Activated CD4-positive, alpha-beta T cell treated with anti-CD3 and anti-CD28 coated beads for 24 hours (primary cell): ENCODE results near the gene SEMA5B.

ENCODE experiments used
- DNase-seq, 2 donors: peaks; one replicate each; pipeline ENCODE4 v3.0.0-alpha.2; 2020; ENCODE audit warnings: low read depth in 2 of 2

The SEMA5B gene

DNA sequence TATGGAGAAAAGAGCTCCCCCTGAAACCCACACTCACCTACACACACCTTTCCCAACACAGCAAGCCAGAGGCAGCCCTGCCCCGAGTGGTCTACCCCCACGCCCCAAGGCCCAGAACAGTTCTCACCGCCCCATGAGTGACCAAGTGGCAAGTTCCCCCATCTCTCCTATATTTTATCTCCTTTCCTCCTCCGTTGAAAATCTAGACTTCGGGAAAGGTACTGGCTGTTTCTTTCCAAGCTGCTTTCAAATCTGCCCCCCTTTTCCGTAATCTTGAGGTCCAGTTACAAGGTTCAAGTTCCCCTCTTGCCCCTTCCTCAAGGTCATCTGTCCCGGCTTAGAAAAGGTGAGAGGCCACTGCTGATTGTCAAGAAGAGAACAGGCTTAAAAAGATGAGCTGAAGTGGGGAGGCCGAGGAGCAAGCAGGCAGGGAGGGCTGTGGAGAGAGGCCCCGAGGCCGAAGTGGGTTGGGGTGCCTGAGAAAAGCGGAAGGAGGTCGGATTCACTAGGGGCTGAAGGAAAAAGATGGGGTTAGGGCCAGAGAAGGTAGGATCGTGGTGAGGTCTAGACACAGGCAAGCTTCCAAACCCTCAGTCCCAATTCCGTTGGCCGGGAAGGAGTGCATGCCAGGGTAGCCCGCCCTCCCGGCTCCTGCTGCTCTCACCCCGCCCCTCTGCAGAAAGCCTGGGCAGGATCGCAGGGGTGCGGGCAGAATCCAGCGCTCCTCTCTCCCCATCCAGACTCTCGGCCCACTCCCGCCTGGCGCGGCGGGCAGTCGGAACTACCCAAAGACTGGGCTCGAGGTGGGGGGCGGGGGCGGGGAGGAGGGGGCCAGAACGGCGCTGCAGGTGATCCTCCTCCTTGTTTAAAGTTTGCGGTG, 1.7 kb downstream of the SEMA5B start:
- DNase-seq: no peak

DNA sequence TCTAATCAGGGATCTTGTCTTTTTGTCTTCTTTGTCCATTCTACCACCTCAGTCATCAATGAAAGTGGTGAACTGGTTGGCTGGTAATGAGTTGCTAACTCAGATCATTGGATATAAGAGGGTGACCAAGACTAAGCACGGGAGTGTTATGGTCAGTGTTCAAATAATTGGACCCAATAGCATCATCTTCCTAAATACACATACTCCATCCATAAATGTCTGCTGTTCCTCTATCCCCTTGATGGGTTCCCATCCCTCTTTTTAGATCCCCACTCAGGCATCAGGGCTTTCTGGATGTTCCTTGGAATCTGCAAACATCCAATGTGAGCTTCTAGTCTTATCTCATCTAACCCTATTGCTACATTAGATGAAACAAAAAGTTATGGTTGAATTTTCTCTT, 3.5 kb downstream of the SEMA5B start:
- no peak for DNase-seq

DNA sequence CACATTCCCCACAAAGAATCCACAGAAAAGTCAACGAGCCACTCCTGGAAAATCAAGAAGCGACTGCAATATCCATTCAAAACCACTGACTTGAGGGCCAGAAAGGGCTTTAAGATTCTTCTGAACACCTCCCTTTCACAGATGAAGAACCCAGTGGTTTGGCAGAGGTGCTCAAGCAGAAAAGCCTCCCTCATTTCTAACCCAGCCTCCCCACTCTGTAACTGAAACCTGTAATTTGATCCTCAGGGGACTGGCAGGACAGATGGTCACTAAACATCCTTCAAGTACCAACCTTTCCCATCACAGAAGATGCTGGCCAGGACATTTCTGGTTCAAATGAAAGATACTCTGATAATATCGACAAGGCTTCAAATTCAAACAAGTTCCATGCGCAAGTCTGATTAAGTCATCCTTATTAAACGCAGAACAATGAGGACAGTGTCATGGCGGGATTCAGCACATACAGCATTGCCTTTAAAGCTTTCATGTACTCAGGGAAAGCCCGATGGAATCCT, 5.5 kb downstream of the SEMA5B start:
- DNase-seq: no peak

DNA sequence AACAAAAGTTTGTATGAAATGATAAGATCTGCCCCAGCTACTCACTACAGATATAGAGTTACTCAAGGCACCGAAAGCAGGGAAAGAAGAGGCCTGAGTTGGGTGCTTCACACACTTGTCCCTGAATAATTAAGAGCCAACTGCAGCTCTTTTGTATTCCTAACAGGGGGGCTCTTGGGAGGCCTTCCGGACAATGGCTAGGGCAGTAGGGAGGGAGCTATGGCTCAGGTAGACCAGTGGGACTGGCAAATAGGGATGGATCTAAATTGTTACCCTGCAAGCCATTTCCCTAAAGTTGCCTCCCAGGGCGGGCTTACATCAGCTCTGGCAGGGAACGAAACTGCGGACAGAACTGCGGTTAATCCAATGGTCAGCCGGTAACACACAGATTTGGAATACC, 6.2 kb downstream of the SEMA5B start:
- DNase-seq: no peak

DNA sequence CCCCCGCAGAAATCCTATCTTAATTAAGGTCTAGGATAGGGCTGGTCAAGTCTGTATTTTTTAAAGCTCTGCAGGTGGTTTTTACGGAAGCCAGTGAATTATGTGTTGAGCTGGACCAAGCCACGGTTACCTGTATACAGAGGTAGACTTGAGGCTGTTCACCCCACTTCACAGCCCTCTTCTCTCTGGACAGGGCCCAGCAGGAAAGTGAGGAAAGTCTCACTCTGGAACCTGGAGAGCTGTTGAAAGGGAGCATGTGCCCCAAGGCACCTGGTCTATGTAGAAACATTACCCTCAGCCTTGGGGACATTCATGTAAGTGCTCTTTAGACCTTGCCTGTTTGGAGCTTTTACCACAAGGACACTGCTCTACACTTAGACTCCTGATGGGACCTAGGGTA, 6.9 kb downstream of the SEMA5B start:
- no peak for DNase-seq

DNA sequence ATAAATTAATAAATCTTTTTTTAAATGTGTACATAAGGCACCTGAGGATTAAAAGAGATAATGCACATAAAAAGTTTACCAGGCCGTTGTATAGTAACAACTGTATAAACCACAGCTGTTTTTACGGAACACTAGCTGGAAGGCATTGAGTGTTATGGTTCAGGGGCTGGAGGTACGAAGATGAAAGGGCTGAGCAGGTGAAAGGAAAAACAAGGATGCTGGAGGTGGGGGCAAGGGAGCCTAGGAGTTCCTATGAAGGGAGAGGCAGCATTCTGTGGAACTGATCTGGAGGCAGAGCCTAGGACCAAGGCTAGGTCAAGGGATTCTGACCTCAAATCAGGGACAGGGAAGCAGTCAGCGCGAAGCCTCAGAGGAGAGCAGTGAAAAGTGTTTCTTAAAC, 8.0 kb downstream of the SEMA5B start:
- DNase-seq: no peak

DNA sequence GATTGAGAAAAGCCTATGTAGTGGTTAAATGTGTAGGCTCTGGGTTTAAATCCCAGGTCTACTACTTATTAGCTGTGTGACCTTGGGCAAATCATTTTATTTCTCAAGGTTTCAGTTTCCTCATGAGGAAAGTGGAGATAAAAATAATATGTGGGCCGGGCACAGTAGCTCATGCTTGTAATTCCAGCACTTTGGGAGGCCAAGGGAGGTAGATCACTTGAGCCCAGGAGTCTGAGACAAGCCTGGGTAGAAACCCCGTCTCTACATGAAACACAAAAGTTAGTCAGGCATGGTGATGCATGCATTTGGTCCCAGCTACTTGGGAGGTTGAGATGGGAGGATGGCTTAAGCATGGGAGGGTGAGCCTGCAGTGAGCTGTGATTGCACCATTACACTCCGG, 8.4 kb downstream of the SEMA5B start:
- no peak for DNase-seq

DNA sequence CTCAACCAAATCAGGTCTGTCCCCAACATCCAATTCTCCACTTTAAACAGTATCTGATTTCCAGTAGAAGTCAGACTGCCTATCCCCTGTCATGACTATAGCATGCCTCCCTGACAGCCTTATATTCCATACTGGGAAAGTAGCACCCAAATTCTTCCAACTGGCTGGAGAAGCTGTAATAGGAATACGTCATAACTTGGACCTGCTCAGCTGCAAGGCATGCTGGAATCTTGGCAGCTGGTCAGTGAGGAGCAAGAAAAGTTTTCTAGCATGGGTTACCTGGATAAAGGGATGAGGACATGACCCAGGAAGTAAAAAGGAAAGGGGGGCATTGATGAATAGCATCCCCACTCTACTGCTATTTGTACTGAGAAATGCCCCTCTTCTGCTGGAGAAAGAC, 8.9 kb downstream of the SEMA5B start:
- no peak for DNase-seq

DNA sequence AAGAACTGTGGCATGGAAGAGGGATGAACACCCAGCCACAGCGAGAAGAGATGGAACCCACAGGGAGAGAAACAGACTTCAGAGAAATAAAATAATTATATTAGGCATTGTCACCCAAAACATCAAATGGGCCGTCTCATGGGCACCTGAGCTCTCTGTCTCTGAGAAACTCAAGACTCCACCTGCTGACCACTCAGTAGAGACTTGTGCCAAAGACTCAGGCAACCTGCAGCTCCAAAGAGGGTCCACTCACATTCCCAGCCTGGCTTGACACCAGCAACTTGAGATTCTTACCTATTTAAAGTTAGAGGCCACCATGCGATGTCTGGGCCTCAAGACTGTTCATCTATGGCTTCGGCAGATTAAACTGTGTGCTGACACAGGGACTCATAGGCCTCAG, 12.0 kb downstream of the SEMA5B start:
- no peak for DNase-seq

DNA sequence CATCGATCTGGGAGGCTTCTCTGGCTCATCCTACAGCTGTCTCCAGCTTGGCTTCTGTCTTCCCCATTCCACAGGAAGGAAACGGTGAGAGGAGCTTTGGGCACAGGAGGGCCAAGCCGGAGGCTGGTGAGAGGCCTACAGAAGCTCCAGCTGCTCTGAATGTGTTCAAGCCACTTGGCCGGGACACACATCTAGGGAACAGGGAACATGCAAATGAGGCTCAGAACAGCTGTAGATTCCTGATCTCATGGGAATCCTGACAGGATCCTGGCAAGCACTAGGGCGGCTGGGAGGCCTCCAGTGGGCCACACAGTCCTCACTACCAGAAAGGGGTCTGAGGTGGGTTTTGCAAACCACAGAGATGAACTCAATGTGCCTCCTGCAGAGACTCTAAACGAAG, 13.7 kb downstream of the SEMA5B start:
- no peak for DNase-seq

DNA sequence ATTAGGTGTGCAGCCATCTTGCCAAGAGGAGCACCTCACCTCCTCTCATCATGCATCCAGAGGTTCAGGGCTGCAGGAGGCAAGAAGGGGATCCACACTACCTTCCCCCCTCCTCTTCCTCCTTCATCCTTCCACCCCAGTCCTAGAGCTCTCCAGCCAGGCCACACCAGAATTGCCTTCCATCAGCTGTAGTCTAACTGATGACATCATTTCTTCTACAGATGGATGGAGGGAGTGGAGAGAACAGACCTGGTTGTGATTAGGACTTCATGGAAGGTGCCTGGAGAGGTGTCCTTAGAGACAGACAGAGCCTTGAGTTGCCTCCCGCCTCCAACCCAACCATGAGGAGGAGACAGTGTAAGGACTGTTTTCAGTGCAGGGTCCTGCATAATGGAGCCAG, 14.9 kb downstream of the SEMA5B start:
- DNase-seq: no peak

DNA sequence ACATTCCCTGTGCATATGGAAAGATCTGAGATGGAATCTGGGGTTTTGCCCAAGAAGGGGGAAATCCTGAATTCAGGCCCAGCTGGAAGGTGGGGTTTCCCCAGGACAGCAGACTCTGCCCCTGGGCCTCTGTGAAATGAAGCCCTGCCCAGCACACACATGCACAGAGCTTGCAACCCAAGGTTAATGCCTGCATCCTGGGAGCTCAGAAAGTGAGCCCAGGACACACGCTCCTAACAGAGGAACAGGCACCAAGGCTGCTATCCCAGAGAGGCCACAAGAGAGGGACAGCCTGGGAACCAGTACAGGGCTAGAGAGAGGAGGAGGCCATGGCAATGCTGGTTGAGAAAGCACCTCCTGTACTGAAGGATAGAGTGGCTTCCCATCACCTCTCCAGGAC, 16.1 kb downstream of the SEMA5B start:
- no peak for DNase-seq

DNA sequence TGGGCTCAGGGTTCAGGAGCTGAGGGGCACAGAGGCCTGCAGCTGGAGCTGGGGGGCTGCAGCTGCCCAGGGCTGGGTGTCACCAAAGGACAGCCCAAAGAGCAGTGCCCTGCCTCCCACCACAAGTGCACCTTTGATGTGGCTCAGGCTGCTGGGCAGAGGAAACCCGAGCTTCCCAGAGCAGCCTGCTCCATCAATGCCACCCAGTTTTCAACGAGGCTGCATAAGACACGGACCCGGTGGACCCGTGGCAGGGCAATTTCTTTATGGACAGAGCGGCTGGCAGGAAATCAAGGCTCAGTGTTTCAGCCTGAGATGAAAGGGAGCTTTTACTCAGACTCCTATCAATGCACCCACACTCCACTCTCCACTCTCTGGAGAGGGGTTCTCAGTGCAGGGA, 18.7 kb downstream of the SEMA5B start:
- no peak for DNase-seq

DNA sequence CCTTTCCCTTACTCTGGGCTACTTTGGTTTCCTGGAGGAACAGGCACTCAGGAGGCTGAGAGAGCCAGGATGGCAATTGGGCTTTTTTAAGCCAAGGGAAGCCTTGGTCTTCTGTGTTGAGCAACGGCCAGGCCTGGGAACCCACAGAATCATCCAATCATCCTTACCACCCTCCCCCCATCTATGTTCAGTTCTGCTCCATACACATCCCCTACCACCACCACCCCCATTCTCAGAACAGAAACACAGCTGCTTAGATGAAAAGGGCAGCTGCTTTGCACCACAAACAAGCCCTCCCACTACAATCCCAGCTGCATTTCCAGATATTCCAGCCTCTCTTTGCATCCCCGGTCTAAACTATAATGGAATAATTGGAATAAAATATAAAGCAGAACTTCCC, 21.0 kb downstream of the SEMA5B start:
- DNase-seq: no peak

DNA sequence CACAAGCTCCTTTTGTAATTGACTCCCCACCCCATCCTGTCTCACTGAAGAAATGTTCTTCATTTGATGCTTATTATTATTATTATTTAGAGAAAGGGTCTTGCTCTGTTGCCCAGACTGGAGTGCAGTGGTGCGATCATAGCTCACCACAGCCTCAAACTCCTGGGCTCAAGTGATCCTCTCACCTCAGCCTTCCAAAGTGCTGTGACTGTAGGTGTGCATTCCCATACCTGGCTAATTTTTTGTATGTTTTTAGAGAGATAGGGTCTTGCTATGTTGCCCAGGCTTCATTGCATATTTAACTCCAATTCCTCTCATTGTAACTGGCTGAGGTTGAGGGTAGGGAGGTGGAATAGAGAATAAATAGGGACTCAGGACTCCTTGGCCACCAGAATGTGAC, 22.3 kb downstream of the SEMA5B start:
- DNase-seq: no peak

DNA sequence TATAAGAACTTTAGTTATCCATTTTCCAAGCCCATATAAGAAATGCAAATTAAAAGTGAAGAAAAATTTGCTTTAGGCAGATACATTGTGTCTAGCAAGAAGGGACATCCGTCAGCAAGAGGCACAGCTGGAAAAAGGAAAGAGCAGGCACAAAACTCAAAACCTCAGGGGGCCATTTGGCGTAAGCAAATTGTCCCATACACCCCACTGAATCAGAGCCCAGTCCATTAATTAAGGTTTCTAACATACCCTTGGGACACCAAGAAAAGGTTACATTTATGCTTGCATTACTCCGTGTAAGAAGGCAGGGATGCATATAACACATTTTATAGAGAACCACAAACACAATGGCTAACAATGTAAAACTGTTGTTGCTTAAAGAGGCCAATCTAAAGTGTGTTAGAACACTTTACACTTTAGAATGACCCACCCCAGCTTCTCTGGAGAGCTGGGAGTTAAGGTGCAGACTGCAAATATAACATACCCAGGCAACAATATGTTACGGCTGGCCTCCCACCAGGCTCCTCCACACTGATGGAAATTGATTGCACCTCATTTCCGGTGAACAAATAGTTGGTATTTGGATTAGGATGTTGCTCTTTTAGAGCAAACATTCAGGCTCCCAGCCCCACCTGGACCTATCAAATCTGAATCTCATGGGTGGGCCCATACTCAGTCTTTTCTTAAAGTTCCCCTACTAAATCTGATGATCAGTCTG, 23.2 kb downstream of the SEMA5B start:
- no peak for DNase-seq

DNA sequence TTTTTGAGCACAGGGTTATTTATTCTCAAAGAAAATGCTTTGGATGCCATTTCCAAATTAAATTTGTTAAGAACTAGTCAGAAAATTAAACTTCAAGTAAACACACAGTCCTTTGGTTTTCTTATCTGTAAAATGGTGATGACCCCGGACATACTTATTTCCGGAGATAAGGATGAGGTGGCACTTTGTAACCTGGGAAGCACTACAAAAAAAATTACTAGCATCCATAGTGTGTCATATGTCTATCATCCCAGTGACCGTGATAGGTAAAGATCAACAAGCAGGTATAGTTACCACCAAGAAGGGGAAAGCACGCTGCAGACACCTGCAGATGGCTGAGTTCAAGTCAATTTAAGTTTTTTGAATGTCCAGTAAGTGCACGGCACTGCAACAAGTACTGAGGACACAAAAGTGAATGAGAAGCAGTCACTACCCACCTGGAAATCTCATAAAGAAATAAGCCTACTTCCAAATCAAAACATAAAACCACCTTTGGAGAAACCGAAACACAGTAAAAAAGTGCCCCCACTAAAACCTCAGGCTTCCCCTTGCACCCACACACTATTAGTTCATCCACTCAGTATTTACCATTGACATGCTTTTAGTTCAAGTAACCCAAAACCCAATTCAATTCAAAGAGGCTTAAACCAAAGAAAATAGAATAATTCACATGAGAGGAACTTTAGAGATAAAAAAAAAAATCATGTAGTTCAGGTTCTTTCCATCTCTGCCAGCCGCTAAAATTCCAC, 24.6 kb downstream of the SEMA5B start:
- no peak for DNase-seq

DNA sequence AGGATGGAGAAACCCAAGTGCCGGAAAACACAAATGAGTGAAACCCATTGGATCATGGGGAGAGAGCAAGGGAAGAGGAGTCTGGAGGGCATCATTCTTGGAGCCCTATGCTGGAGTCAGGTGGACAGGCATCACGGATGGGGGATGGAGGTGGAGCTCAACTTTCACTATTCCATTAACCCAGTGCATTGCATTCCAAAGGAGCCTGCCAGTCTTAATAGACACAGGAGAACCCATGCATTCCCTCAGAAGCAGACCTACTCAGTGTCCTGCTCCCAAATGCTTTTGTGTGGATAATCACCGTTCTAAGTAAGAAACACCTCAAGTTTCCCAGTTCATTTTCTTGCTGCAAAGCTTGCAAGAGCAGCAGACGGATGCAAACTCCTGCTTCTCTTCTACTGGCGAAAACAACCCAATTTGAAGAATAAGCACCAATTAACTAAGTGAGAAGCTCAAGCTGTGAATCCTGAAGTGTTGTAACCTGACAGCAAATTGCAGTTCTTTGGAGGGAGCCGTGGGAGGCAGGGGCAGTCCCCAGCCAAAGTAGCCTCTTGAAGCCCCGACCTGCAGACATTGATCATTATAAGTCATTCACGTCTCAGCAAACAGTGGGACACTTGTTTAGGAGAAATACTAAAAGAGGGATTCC, 25.3 kb downstream of the SEMA5B start:
- DNase-seq: no peak

DNA sequence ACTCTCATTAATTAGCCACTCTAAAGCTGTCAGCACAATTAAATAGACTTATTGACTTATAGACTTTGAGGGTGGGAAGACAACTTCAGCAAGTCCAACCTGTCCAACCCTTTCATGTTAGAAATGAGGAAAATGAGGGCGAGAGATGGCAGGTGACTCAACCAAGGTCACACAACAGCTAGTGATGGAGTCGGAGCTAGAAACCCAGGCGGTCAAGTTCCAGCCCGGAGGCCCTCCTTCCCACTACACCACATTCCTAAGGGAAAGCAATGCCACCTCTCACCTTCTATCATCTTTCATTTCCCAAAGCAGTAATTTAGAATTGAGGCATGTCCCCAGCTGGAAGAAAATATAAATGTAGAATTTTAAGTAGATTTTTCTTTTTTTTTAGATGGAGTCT, 28.7 kb downstream of the SEMA5B start:
- no peak for DNase-seq

DNA sequence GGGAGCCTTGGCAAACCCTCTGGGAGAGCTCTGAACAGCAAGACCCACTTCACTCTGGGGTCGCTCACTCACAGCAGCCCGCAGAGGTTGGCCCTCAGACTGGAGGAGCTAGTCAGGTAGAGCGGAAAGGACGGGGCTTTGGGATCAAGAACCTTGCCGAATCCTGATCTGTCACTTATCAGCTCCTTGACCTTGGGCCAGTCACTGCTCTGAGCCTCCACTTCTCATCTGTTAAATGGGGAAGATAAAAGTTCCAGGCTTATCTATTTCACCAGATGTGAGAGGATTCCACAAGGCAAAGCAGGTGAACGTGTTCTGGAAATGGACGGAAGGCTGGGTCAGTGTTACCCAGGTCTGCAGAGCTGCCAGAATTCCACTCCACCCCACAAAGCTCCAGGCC, 29.4 kb downstream of the SEMA5B start:
- no peak for DNase-seq

DNA sequence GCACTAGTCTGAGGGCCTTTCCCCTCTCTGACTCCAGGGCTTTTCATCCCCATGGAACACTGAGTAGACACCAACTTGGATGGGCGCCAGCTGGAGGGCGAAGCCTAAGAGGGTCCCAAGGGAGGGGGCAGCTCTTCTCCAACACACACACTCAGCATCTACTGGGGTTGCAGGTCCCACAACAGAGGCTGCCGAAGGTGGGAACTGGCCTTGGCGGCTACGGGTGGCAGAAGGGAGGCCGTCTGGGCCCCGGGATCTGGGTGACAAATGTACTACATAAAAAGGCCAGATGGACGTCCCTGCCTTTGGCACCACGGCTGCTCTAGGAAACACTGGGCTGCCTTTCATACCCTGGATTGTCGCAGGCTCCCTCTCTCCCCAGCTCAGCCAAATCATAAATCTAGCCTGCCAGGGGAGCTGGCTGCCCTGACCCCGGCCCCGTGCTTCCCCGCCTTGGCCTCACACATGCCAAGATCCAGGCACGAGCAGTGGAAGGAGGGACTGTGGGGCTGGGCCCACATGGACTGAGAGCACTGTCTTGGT, 31.5 kb downstream of the SEMA5B start:
- DNase-seq: no peak

DNA sequence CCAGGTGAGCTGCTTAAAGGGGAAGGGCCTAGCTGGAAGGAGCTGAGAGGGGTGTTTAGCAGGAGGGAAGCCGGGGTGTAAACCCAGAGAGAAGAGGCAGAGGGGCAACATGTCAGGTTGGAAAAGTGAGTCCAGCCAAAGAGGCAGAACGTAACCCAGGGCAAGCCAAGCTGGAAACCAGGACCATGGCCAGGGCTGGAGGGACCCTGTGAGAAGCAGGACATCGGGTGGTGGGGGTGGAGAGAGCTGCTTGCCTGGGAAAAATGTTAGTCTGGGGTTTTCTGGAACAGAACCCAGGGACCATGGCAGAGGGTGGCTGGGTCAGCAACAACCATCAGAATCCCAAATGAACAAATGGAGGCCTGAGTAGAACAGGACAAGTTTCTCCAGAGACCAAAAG, 32.6 kb downstream of the SEMA5B start:
- no peak for DNase-seq
